Tibial nerve (tissue), 4 donors: ENCODE measurements around the gene MYH7B.

Experiments
- CTCF ChIP-seq, 5 experiments: fragments of 200-600 bp in 3 of 5; fragments of 450-650 bp in 2 of 5; sonication (generic) in 3 of 5; IDR thresholded peaks; one replicate each; pipeline ENCODE4 v1.5.1; 2016 to 2019; ENCODE audit warnings: antibody characterized with exemption in 5 of 5, mild to moderate bottlenecking in 3 of 5, moderate library complexity in 2 of 5
- EP300 ChIP-seq, 2 donors: sonication (generic); formaldehyde crosslinking; IDR thresholded peaks; one replicate each; pipeline ENCODE4 v1.6.1; 2017; ENCODE audit warnings: antibody characterized with exemption in 2 of 2, mild to moderate bottlenecking in 1 of 2
- POLR2A ChIP-seq, 2 donors: fragments of 450-650 bp; IDR thresholded peaks; one replicate each; pipeline ENCODE4 v1.6.1; 2017; ENCODE audit warnings: antibody characterized with exemption in 2 of 2, mild to moderate bottlenecking in 2 of 2, moderate library complexity in 2 of 2

DNA sequence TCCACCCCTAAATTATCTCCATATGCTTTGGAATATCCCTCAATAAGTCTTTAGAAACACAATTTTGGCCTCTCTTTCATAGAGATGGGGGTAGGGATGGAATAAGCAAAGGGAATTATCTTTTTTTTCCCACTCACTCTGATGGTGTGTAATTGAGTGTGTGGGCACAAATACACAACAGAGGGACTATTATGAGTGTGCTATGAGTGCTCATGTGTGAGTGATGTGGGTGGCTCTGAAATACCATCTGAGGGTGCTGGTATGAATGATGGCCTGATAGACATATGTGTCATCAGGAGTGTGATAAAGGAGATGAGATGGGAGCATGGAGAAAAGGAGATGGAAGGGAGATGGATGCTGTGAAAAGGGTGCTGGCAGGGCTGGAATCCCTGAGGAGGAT lies 35.6 kb upstream of the MYH7B start:
- TF ChIP-seq CTCF (IDR thresholded peaks at IDR 0.05) (no peak), POLR2A (IDR thresholded peaks at IDR 0.05) (no peak), EP300 (IDR thresholded peaks at IDR 0.05) (no peak)
